ENCODE results near the gene ZBTB21. TPM values are rescaled to one million over a fixed set of nuclear protein-coding genes. Genes with fewer than 3 reads are reported as not detected.

Gene ZBTB21
- total and polyA plus RNA-seq, 12 donors = 6.8 to 39.1 (median 12.4) TPM

DNA sequence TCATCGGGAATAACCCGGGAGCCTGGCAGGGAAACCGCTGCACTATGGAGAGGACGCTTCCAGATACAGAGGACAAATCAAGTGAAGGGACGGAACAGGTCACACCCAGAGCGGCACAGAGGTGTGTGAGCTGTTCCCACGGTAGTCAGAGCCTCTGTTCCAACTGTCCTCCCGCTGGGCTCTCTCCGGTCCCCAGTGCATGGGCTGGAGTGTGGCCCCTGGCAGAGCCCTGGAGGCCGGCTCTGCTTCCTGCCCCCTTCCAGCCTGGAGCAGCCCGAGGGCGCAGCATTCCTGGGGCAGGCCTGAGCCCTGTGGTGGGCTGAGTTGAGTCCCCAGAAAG lies 11.9 kb upstream of the ZBTB21 start:
- Histone ChIP-seq H3K27ac (no peak overlapping the region), H3K27me3 (no peaks in the 10 kb centered on the region), H3K9me3 (replicated peaks in 1 of 3) (no peaks in the 10 kb centered on the region), H3K4me3 (no peak overlapping the region), H3K36me3 (replicated peaks in 1 of 2) (no peaks in the 10 kb centered on the region), H3K4me1 (replicated peaks in 1 of 2) (peaks cover 10 to 16% of the 10 kb centered on the region in 2 donors)
- no peak for DNase-seq
- TF ChIP-seq, protein P1, sequence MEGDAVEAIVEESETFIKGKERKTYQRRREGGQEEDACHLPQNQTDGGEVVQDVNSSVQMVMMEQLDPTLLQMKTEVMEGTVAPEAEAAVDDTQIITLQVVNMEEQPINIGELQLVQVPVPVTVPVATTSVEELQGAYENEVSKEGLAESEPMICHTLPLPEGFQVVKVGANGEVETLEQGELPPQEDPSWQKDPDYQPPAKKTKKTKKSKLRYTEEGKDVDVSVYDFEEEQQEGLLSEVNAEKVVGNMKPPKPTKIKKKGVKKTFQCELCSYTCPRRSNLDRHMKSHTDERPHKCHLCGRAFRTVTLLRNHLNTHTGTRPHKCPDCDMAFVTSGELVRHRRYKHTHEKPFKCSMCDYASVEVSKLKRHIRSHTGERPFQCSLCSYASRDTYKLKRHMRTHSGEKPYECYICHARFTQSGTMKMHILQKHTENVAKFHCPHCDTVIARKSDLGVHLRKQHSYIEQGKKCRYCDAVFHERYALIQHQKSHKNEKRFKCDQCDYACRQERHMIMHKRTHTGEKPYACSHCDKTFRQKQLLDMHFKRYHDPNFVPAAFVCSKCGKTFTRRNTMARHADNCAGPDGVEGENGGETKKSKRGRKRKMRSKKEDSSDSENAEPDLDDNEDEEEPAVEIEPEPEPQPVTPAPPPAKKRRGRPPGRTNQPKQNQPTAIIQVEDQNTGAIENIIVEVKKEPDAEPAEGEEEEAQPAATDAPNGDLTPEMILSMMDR (IDR thresholded peaks at IDR 0.05) = no peak
- no peak for TF ChIP-seq POLR2A (IDR thresholded peaks at IDR 0.05)
- intact Hi-C loops (cut with DNase I) = no loop called here
- WGBS, 4 donors = 67 to 89% (median 77%) methylated on average over 7 to 12 of the region's 12 CpGs

DNA sequence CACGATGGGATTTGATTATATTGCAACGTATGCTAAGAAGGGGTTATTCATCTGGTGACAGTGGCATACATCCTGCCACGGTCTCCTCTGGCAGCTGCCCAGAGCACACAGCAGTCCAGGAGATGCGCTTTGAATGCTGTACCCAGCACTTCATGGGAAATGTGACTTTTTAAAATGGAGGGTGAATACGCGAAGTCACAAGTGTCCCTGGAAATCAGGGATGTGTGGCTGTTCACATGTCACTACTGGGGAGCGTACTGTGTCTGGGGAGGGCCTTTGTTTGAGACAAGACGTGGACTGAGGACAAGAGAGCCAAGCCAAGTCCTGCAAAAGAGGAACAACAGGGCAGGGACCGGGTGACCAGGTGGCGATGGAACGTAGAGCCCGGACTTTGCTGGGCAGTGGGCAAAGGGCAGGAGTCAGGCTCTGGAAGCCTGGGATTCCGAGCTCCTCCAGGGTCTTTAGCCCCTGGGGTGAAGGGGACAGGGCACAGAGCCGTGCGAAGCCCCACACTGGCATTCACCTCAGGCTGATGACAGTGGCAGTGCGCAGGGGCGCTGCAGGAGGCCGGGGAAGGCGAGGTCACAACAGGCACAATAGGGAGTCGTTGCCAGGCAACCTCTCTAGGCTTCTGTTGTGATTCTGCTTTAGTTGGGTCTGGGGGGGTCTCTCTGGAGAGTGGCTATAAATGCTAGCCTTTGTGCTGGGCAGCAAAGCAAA lies 11.4 kb upstream of the ZBTB21 start:
- TF ChIP-seq, protein P1 (IDR thresholded peaks at IDR 0.05) = no peak
- TF ChIP-seq POLR2A (IDR thresholded peaks at IDR 0.05) = no peak
- Histone ChIP-seq H3K27me3 (no peaks in the 10 kb centered on the region), H3K36me3 (replicated peaks in 1 of 2) (no peaks in the 10 kb centered on the region), H3K9me3 (replicated peaks in 1 of 3) (no peaks in the 10 kb centered on the region), H3K27ac (no peak overlapping the region), H3K4me3 (no peak overlapping the region), H3K4me1 (replicated peaks in 1 of 2) (peaks cover 15 to 16% of the 10 kb centered on the region in 2 donors)
- WGBS, 4 donors = 76 to 85% (median 83%) methylated on average over 20 of the region's 20 CpGs
- intact Hi-C loops (cut with DNase I) = no loop called here
- no peak for DNase-seq

DNA sequence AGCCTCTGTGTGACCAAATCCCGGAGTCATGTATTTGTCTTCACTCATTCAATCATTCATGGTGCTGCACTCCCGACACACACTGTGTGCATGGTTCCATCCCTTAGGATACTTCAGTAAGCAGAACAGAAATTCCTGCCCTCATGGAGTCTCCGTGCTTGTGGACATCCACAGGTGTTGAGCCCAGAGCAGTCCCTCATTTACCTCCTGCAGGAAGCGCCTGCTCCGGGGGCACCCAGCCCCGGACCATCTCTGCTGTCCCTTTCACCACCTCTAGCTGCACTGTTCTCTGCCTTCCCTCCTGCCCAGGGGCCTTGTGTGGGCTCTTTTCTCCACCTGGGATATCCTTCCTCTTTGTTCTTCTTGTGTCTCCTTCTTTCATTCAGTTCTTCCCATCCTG lies 9.5 kb upstream of the ZBTB21 start:
- Histone ChIP-seq H3K4me1 (replicated peaks in 1 of 2) (peaks cover 11 to 18% of the 10 kb centered on the region in 2 donors), H3K36me3 (replicated peaks in 1 of 2) (no peaks in the 10 kb centered on the region), H3K4me3 (no peak overlapping the region), H3K27ac (no peak overlapping the region), H3K9me3 (replicated peaks in 1 of 3) (no peaks in the 10 kb centered on the region), H3K27me3 (no peaks in the 10 kb centered on the region)
- WGBS, 4 donors = 82 to 89% (median 85%) methylated on average over 5 to 6 of the region's 6 CpGs
- no peak for DNase-seq
- TF ChIP-seq, protein P1 (IDR thresholded peaks at IDR 0.05) = no peak
- TF ChIP-seq POLR2A (IDR thresholded peaks at IDR 0.05) = no peak
- intact Hi-C loops (cut with DNase I) = no loop called here

DNA sequence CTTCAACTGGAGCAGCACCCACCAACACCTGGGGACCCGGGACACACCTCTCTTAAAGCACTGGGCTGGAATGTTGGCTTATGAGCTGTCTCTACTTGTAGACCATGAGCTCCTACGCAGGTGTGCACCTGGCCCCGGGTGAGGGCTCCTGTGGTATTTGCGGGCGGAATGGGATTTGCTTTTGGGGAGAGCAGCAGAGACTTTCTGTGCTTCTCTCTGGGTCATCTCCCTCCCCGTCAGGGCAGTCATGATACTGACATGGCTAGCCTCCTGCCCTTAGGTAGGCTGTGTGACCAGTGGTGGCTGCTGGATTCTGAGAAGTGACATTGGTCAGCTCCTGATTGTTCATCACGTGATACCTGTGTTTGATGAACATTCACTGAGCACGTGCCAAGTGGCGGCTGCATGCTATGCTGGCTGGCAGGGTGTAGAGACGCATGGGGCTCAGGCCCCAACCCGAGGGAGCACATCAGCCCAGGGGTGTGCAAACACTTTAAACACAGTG lies 9.0 kb upstream of the ZBTB21 start:
- 85 to 94% (median 87%) methylated on average over 5 to 11 of the region's 11 CpGs for WGBS, 4 donors
- Histone ChIP-seq H3K4me3 (no peak overlapping the region), H3K27ac (no peak overlapping the region), H3K9me3 (replicated peaks in 1 of 3) (no peaks in the 10 kb centered on the region), H3K36me3 (replicated peaks in 1 of 2) (no peaks in the 10 kb centered on the region), H3K27me3 (no peaks in the 10 kb centered on the region), H3K4me1 (replicated peaks in 1 of 2) (peaks cover 11 to 18% of the 10 kb centered on the region in 2 donors)
- intact Hi-C loops (cut with DNase I) = no loop called here
- DNase-seq = no peak
- TF ChIP-seq POLR2A (IDR thresholded peaks at IDR 0.05) = no peak
- TF ChIP-seq, protein P1 (IDR thresholded peaks at IDR 0.05) = no peak

All from adrenal gland (tissue), 12 donors.